GM12878 (cell line): Measurements from ENCODE around the gene MEDAG. TPM values are rescaled to one million over a fixed set of nuclear protein-coding genes. Genes with fewer than 3 reads are reported as not detected.

Source experiments
- ATAC-seq: fragments of 200-7000 bp; cut with Tn5 transposase; 3 replicates; pipeline ENCODE4 v1.9.1; 2020; ENCODE audit warnings: mild to moderate bottlenecking, moderate library complexity
- BruUV-seq: library from RNA; stranded (reverse); fragments of 400-500 nt; replicated peaks from 2 replicates; lab custom pipeline; 2021; lab: Mats Ljungman, UMichigan
- CTCF ChIA-PET: fragments of 300-600 bp; sonication (Branson Sonifier 250); formaldehyde crosslinking; extraction: SDS; loops from one replicate; lab custom pipeline; 2021; ENCODE audit warnings: inconsistent platforms; lab: Yijun Ruan, JAX
- POLR2A ChIA-PET: fragments of 350-600 bp; formaldehyde crosslinking; extraction: SDS; loops from one replicate; lab custom pipeline; 2021; ENCODE audit warnings: inconsistent platforms; lab: Charles Lee
- RAD21 ChIA-PET: fragments of 300-600 bp; sonication (Branson Sonifier 250); formaldehyde crosslinking; loops from one replicate; lab custom pipeline; 2023; ENCODE audit warnings: antibody characterized with exemption; ENCODE audit not compliant: unreplicated experiment; lab: Charles Lee
- SMC1A ChIA-PET: fragments of 300-600 bp; sonication (Branson Sonifier 250); formaldehyde crosslinking; loops from one replicate; lab custom pipeline; 2023; ENCODE audit not compliant: unreplicated experiment, uncharacterized antibody; lab: Charles Lee
- DNase-seq: peaks from one replicate; pipeline ENCODE4 v3.0.0-alpha.2; 2011; ENCODE audit warnings: low read depth, low spot score
- FAIRE-seq: peaks from 3 replicates; lab custom pipeline; 2011; peaks lifted over from hg19 to GRCh38; lab: Jason Lieb, UNC
- H2AFZ ChIP-seq: 2 replicates; pipeline ENCODE4 v1.6.0; 2011; ENCODE audit warnings: low read depth, low read length, control low read depth; ENCODE audit not compliant: control insufficient read depth
- H3K27ac ChIP-seq: 2 replicates; pipeline ENCODE4 v1.5.1; 2011; ENCODE audit warnings: control low read depth; ENCODE audit not compliant: control insufficient read depth, insufficient read depth
- H3K27me3 ChIP-seq, 2 experiments: replicated peaks in 1 of 2; 2 replicates each; pipeline versions ENCODE4 v1.6.0 to v1.6.1; 2011; ENCODE audit warnings: low read length in 1 of 2; ENCODE audit not compliant: control insufficient read depth in 2 of 2, insufficient read depth in 2 of 2
- H3K36me3 ChIP-seq, 2 experiments: 2 replicates each; pipeline ENCODE4 v1.5.1; 2011; ENCODE audit warnings: low read length in 1 of 2; ENCODE audit not compliant: control insufficient read depth in 2 of 2, insufficient read depth in 2 of 2
- H3K4me1 ChIP-seq: 2 replicates; pipeline ENCODE4 v1.6.1; 2011; ENCODE audit warnings: mild to moderate bottlenecking, low read length, moderate library complexity, mixed read lengths; ENCODE audit not compliant: control insufficient read depth, insufficient read depth
- H3K4me2 ChIP-seq: 2 replicates; pipeline ENCODE4 v1.6.0; 2011; ENCODE audit warnings: control low read depth; ENCODE audit not compliant: control insufficient read depth, insufficient read depth
- H3K4me3 ChIP-seq: fragments of 200-600 bp; sonication (generic); 2 replicates; pipeline ENCODE4 v1.5.1; 2016
- H3K79me2 ChIP-seq: 2 replicates; pipeline ENCODE4 v1.6.0; 2011; ENCODE audit warnings: low read length; ENCODE audit not compliant: control insufficient read depth, insufficient read depth
- H3K9ac ChIP-seq: 2 replicates; pipeline ENCODE4 v1.8.0; 2011; ENCODE audit warnings: low read length, control low read depth, mixed read lengths; ENCODE audit not compliant: control insufficient read depth, insufficient read depth
- H3K9me3 ChIP-seq: replicated peaks from 3 replicates; pipeline ENCODE4 v1.5.1; 2011; ENCODE audit warnings: mild to moderate bottlenecking, low read length; ENCODE audit not compliant: control insufficient read depth, insufficient read depth
- H4K20me1 ChIP-seq: 2 replicates; pipeline ENCODE4 v1.6.0; 2011; ENCODE audit not compliant: control insufficient read depth, insufficient read depth
- ATF7 ChIP-seq: fragments of 450-650 bp; IDR thresholded peaks from 2 replicates; pipeline ENCODE4 v1.6.1; 2016; ENCODE audit warnings: low read depth, mild to moderate bottlenecking
- BMI1 ChIP-seq: fragments of 450-650 bp; IDR thresholded peaks from 2 replicates; pipeline ENCODE4 v1.6.1; 2016; ENCODE audit warnings: mild to moderate bottlenecking, moderate library complexity, borderline replicate concordance
- CBX5 ChIP-seq: sonication (generic); IDR thresholded peaks from 2 replicates; pipeline ENCODE4 v1.6.1; 2016; ENCODE audit warnings: low read depth, moderate library complexity, mild to moderate bottlenecking, inconsistent platforms
- E2F4 ChIP-seq: IDR thresholded peaks from 2 replicates; pipeline ENCODE4 v1.6.1; 2012; ENCODE audit warnings: low read depth, low read length, improper control_type of control experiment
- GABPA ChIP-seq: IDR thresholded peaks from 2 replicates; pipeline ENCODE4 v1.6.1; 2014; ENCODE audit warnings: antibody characterized with exemption, low read depth, mild to moderate bottlenecking, inconsistent platforms
- GATAD2B ChIP-seq: fragments of 450-650 bp; conservative IDR thresholded peaks from 2 replicates; pipeline ENCODE4 v1.6.1; 2017; ENCODE audit warnings: low read depth, mild to moderate bottlenecking, moderate library complexity
- HCFC1 ChIP-seq: fragments of 150-350 bp; IDR thresholded peaks from 2 replicates; pipeline ENCODE4 v1.6.1; 2014; ENCODE audit warnings: low read length
- HDAC6 ChIP-seq: fragments of 200-600 bp; sonication (generic); IDR thresholded peaks from one replicate; pipeline ENCODE4 v1.8.0; 2017; ENCODE audit warnings: antibody characterized with exemption; ENCODE audit not compliant: unreplicated experiment
- IRF4 ChIP-seq: IDR thresholded peaks from 2 replicates; pipeline ENCODE4 v1.6.1; 2011; ENCODE audit warnings: low read depth, low read length
- KAT2A ChIP-seq: conservative IDR thresholded peaks from 2 replicates; pipeline ENCODE4 v1.6.1; 2011; ENCODE audit warnings: low read depth, low read length; ENCODE audit not compliant: control insufficient read depth
- NBN ChIP-seq: fragments of 450-650 bp; IDR thresholded peaks from 2 replicates; pipeline ENCODE4 v1.6.1; 2016
- PAX5 ChIP-seq: IDR thresholded peaks from 2 replicates; pipeline ENCODE4 v1.6.1; 2011; ENCODE audit warnings: low read depth, low read length, borderline replicate concordance
- POU2F2 ChIP-seq: IDR thresholded peaks from 3 replicates; pipeline ENCODE4 v1.6.1; 2011; ENCODE audit warnings: low read depth, mild to moderate bottlenecking, low read length, borderline replicate concordance
- RAD51 ChIP-seq: fragments of 450-650 bp; IDR thresholded peaks from 2 replicates; pipeline ENCODE4 v1.6.1; 2016; ENCODE audit warnings: moderate library complexity, mild to moderate bottlenecking, inconsistent platforms
- SREBF2 ChIP-seq: IDR thresholded peaks from 2 replicates; pipeline ENCODE4 v1.6.1; 2012; ENCODE audit warnings: mild to moderate bottlenecking, low read length
- SUPT20H ChIP-seq: IDR thresholded peaks from 2 replicates; pipeline ENCODE4 v1.6.1; 2011; ENCODE audit warnings: low read depth, mild to moderate bottlenecking, low read length, moderate library complexity, borderline replicate concordance; ENCODE audit not compliant: control insufficient read depth
- TBL1XR1 ChIP-seq: IDR thresholded peaks from 2 replicates; pipeline ENCODE4 v1.6.1; 2012; ENCODE audit warnings: low read depth, low read length, improper control_type of control experiment
- ZNF217 ChIP-seq: fragments of 450-650 bp; IDR thresholded peaks from 2 replicates; pipeline ENCODE4 v1.6.1; 2017; ENCODE audit warnings: antibody characterized with exemption, mild to moderate bottlenecking
- WGBS: methylation state at CpG from one replicate; pipeline ENCODE4 v1.1.6; 2016; ENCODE audit warnings: low lambda C conversion rate; ENCODE audit not compliant: insufficient replicate concordance, insufficient coverage; ENCODE audit errors: missing lambda C conversion rate; 5-methylcytosine and 5-hydroxymethylcytosine counted together
- in situ Hi-C: fragments of 300-500 bp; cut with MboI; formaldehyde crosslinking; loops from 9 replicates; pipeline ENCODE4 v1.14.3; 2018; ENCODE audit warnings: mixed read lengths
- intact Hi-C: fragments of 100-400 bp; cut with micrococcal nuclease; formaldehyde crosslinking; loops from one replicate; pipeline ENCODE4 v1.14.2; 2022; ENCODE audit not compliant: unreplicated experiment
- polyA plus RNA-seq, 11 experiments: library from polyadenylated mRNA; depleted of rRNA in 4 of 11; unstranded in 6 of 11; stranded (reverse) in 5 of 11; fragments of >200 nt; fragmentation: Nextera tagmentation in 4 of 11; fragmentation: Illumina TruSeq in 1 of 11; extraction: Ambion mirVana in 4 of 11; extraction: Trizol in 1 of 11; gene quantifications; 1 replicate in 1 of 11; 2 replicates in 10 of 11; pipeline versions ENCODE4 v1.2.1 to v1.2.3, GENCODE V29; 2011 to 2016; ENCODE audit warnings: inconsistent platforms in 2 of 11, missing spikeins in 2 of 11, low read depth in 1 of 11
- total RNA-seq, 4 experiments: library from RNA; depleted of rRNA in 3 of 4; stranded (reverse); fragments of >200 nt in 3 of 4; fragmentation: Illumina TruSeq in 1 of 4; extraction: Trizol in 1 of 4; gene quantifications; 2 replicates each; pipeline versions ENCODE4 v1.2.1 to v1.2.3, GENCODE V29; 2013 to 2021

MEDAG gene
- total and polyA plus RNA-seq, 10 of the 15 experiments (the other 5 are each of a cell fraction or from before 2014, with no cell fraction given) = 0.03 TPM; not detected in 9

DNA sequence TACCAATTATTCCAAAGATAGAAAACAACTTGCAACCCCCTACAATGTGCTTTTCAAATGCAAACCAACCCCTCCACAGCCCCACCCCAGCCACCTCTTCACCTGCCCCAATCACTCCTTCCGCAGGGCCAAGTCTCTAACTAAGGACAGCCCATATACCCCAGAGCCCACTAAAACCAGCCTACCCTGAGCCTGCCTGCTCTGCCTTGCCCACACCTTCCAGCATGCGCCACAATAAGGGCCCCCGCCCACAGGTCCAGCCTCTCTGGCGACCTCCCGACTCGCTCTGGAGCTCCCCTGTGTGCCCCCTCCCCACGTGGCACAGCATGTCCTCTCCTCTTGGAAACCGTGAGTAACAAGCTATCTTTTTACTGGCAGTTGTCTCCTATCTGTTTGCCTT, 42.8 kb upstream of the MEDAG start (continued):
- no peak for TF ChIP-seq RAD51
- TF ChIP-seq, all 136 proteins: peak for 0

DNA sequence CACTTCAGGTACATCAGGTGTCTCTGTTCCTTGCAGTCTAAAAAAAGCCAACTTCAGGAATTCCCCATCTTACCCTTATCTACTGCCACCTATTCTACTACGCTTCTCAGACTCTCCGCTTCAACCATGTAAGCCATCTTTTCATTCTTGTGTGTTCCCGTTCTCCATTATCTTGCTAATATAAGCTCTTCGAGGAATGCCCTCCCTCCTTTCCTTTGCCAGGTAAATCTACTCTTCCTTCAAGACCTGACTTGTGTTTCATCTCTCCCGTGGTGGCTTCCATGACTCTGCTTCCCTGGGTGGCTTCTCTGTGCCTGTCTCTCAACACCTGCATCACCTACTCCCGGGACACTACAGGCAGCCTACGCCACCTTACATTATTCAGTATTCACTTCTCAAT, 42.3 kb upstream of the MEDAG start:
- 0 out of 2 replicates have a peak, but pooled peaks cover 2% of the 10 kb centered on the region for H4K20me1 ChIP-seq
- TF ChIP-seq KAT2A (no peak), TBL1XR1 (no peak), GATAD2B (no peak), SREBF2 (no peak), HDAC6 (no peak), GABPA (no peak), ATF7 (no peak), E2F4 (no peak), ZNF217 (no peak), HCFC1 (no peak), NBN (no peak), BMI1 (no peak), CBX5 (no peak), SUPT20H (no peak), IRF4 (no peak), POU2F2 (no peak), PAX5 (no peak)
- H3K27me3 ChIP-seq = peaks cover 0 to 4% of the 10 kb centered on the region in 2 experiments; a peak in 2 of 4 replicates
- H3K79me2 ChIP-seq = no peaks in the 10 kb centered on the region
- H3K4me3 ChIP-seq = no peak overlapping the region
- H2AFZ ChIP-seq = no peak overlapping the region
- DNase-seq (no peak), ATAC-seq (no peak), FAIRE-seq (no peak)
- H3K4me2 ChIP-seq = no peak overlapping the region
- in situ Hi-C loops (no loop called here), intact Hi-C loops (no loop called here)
- ChIA-PET RAD21 (no interaction called here), POLR2A (no interaction called here), CTCF (interaction anchor here (1.2 to 6.0 kb wide), 3 partner anchors 14 to 185 kb away, joined by 3 to 23 read pairs (median 4); no protein-coding TSS in a partner anchor), SMC1A (no interaction called here)
- H3K9ac ChIP-seq = no peak overlapping the region
- no peak overlapping the region for H3K27ac ChIP-seq
- no TSS peak for BruUV-seq
- no peaks in the 10 kb centered on the region for H3K36me3 ChIP-seq
- no peaks in the 10 kb centered on the region for H3K4me1 ChIP-seq
- no peaks in the 10 kb centered on the region for H3K9me3 ChIP-seq
- 66% methylated on average over 7 of the region's 7 CpGs for WGBS
